Epidermal melanocyte (primary cell): ENCODE results near the gene DQX1.
"Not testable (repeated sequence)": the region's sequence is repeated elsewhere in the genome, so short reads cannot be mapped to it uniquely, and the experiment has no call there.

ENCODE experiments used
- DNase-seq: peaks from one replicate; pipeline ENCODE4 v3.0.0; 2011; ENCODE audit warnings: low spot score; ENCODE audit not compliant: insufficient read length

The DQX1 gene, protein sequence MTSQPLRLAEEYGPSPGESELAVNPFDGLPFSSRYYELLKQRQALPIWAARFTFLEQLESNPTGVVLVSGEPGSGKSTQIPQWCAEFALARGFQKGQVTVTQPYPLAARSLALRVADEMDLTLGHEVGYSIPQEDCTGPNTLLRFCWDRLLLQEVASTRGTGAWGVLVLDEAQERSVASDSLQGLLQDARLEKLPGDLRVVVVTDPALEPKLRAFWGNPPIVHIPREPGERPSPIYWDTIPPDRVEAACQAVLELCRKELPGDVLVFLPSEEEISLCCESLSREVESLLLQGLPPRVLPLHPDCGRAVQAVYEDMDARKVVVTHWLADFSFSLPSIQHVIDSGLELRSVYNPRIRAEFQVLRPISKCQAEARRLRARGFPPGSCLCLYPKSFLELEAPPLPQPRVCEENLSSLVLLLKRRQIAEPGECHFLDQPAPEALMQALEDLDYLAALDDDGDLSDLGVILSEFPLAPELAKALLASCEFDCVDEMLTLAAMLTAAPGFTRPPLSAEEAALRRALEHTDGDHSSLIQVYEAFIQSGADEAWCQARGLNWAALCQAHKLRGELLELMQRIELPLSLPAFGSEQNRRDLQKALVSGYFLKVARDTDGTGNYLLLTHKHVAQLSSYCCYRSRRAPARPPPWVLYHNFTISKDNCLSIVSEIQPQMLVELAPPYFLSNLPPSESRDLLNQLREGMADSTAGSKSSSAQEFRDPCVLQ

DNA sequence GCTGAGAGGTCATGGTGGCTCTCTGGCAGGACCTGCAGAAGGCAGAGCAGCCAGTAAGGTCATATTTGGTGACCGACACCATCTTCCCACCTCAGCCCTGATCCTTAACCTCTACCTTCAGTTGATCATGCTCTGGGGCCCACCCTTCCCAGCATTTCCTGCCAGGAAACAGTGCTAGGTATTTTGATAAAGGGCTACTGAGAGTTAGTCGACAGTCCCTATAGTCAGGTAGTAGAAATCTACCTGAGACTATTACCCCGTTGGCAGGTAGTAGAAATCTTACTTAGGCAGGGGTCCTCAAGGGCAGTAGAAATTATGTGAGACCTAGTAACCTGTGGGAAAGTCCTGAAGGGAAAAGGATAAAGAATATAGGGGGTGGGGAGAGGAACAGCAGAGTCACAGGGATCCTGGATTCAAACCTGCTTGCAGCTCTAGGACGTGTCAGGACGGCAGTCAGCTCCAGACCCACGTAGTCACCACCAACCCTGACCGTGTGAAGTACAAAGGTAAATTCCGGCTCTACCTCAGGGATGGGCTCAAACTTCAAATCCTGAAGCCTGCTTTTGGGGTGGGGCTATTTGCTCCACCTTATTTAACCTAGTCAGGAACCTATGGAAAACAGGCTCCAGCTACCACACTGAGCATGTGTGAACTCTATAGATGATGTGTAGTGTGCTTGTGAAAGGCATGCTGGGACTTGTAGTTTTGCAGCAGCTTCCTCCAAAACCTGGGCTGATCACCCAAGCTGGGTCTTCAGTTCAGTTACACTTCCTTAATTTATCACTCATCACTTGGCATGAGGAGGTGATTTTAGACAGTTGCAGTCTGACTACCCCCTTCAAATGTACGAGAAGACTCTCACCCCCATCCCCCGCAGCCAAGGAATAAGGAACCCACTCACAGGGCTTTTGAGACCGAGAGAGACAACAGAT, at the start of gene DQX1:
Gene DQX1 (minus strand): TSS at position 515 of the 932 bp plus-strand sequence. CDS start 502 bp downstream, at position 13.
- DNase-seq = no peak

DNA sequence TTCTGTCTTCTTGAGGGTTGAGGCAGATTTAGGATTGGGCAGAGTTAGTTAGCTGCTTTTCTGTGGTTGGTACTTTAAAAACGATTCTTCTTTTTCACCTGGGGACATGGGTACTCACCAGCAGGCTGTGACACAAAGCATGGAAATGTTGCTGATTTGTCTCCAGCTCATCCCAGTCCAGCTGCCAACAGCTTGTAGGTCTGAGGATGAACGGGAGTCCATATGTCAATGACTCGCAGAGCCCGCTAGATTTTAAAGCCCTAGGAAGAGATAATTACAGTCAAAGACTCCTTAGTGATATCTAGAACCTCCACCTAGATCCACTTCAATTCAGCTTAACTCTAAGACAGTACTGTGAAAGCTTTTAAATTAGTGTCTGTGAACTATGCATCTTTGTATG, 49.3 kb upstream of the DQX1 start:
- DNase-seq = no peak

DNA sequence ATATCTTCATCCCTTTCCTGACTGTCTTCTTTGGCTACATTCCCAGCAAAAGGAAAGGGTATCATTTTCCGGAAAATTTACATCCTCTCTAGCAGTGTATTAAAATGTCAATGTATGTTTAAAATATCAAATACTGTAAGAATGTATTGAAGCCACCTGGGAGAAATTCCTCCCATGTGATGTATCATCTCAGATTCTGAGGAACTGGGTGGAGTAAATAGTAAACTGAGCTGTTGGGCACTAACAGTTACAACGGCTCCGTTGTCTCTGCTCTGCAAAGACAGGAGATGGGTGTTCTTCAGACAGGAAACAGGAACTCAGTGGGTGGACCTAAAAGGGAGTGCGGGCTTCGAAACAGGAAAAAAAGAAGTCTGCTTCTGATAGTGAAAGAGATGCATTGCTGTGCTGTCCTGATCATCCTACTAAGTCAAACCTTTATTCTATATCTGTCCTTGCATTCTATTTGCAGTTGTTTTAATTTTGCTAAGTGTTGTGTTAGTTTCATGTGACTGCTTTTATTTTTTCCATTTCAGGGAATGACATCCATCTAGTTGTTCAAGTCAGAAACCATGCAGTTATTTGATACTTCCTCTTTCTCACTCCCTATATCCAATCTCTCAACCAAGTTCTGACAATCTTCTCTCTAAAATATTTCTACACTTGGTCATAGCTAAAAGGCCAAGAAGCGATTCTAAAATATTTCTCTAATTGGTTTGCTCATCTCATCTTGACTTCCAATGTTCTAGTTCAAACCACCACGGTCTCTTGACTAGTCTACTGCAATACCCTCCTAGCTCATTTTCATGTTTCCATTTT, 47.9 kb upstream of the DQX1 start:
- DNase-seq = peak; percentile 71

DNA sequence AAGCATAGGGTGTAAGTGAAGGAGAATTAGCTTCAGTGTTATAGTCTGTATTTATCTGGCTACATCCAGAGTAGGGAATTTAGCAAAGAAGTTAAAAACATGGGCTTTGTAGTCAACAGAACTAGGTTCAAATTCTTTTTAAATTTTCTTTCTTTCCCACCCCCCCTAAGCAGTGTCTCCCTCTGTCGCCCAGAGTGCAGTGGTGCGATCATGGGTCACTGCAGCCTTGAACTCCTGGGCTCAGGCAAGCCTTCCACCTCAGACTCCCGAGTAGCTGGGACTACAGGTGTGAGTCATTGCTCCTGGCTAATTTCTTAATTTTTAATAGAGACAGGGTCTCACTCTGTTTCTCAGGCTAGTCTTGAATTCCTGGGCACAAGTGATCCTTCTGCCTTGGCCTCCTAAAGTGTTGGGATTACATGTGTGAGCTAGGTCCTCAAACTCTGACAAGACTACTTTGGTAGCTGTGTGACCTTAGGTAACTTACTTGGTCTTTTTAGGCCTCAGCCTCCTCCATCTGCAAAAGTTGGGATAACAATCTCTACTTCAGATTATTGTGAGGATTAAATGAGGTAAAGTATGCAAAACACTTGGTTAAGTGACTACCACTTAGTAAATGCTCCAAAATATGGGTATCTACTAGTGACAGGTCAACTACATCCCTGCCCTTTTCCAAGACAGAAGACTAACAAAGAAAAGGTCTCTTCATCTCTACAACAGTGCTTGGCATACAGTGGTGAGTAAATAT, 46.3 kb upstream of the DQX1 start:
- no peak for DNase-seq

DNA sequence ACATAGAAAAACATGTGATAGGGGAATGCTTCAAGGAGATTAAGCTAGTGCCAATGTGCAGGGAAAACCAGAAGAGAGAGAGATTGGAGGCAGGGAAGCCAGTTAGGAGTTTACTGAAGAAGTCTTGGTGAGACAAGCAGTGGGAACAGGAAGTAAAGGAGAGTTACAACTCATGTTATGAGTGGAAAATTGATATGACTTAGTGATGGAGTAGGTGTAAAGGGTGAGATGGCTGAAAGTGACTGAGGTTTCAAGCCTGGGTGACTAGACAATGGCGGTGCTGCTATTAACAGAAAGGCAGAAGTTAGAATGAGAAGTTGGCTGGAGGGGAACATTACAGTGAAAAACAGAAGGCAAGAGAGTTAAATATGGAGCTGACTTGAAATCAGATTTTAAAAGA, 45.0 kb upstream of the DQX1 start:
- DNase-seq = no peak

DNA sequence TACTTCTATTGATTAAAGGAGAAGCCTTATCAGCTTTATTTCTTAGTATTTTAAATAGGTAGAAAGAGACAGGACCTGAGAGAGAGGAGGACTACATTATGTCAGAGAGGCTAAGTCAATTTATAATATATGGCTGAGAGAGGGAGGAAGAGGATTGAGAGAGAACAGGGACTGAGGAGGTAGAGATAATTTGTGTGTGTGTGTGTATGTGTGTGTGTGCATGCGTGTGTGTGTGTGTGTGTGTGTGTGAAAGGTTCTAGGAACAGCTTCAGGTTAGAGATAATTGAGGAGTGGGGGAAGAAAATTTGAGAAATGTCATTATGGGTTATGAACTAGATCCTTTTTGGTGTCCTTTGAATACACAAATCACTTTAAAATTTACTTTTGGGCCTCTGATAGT, 43.7 kb upstream of the DQX1 start:
- no peak for DNase-seq

DNA sequence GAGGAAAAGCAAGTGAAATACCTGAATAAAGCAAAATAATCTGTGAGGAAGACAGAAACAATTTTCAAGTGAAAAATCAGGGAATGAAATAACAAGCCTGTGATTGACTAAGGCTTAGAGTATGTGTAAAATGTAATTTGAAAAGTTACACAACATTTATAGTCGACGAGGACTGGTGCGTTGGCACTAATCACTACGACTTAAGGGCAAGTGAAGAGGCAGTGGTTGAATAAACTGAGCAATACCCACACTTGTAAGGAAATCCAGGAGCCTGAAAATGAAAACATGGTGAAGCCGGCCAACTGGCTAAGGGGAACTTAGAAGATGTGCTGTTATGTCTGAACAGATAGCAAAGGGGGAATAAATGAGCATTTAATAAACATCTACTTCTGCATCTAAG, 41.9 kb upstream of the DQX1 start:
- no peak for DNase-seq

DNA sequence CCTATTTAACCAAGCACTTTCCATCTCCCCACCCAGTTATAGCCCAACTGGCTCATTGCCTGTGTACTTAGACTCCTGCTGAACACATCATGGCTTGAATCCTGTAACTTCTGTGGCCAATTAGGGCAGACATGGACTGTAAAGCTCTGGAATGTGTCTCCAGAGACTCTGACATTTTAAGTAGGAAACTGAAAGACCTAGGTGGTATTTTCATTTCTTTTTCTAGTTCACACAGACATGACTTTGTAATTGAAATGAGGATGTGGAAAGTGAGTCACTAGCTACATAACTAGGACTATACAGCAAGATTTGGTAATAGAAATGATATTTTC, 40.7 kb upstream of the DQX1 start:
- DNase-seq = no peak

DNA sequence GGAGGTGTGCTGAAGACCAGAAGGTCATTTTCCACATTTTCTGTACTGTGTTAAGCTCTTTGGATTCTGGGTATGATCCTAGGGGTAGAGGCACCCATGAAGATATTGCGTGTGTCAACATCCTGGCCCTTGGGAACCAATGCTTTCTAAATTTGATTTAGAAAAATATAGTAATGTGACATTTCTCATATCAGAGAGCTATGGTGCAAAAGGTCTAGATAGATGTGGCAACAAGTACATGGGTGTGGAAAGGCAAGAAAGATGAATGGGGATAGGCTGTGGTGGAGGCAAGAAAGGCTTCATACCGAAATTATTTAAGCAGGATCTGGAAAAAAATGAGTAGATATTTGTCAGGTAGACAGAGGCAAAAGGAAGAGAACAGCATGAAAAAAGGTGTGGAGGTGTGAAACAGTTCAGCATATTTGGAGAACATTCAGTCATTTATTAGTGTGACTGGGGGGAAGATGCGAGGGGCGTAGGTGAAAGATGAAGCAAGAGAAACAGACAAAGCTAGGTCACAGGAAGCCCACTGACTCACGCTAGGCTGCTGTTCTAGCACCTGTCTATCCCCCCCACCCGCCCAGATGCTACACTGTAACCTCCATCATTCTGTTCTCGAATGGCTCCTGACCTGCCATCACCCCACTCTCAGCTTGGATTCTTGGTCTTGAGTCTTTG, 40.2 kb upstream of the DQX1 start:
- DNase-seq = no peak

DNA sequence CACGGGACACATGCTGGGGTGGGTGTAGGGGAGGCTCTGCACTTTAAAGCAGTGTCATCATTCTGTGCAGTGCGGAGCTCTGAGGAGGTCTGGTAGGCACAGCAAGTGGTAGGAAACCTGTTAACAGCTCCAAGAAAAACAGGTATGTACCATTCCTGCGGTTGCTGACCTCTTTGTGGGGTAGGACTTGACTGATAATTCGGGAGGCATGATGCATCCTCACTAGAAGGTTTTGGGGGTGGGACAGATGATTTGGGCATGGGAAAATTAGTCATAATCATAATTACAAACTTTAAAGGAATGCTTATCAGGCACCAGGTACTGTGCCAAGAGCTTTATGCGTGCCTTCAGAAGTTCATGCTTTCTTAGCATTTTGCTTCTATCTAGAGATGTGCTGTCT, 38.2 kb upstream of the DQX1 start:
- no peak for DNase-seq

DNA sequence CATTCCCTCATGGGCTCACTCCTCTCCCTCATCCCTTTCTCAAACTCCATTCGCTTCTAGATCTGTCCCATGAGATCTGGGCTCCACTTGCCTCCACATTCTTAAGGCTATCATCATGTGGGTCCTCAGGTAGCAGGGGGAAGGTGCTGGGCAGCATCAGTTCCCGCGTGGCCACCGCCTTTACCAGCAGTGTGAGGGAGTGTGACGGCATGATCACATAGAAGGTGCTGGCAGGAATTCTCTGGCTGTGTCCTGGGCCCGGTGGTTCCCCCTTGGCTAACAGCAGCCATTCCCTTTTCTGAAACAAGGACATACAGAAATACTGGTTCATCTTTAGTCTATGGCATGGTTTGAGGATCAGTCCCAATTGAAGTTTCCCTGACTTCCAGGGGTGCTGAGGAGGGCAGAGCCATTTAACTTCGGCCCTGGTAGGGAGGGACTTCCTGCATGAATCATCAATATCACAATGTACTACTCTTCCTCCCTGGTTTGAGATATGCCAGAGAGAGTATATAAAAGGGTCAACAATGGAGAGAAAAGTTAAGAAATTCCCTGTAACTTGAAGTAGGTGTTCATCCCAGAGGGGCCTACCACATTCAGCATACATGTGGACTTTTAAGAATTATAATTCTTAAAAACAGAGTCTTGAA, 36.2 kb upstream of the DQX1 start:
- DNase-seq = no peak

DNA sequence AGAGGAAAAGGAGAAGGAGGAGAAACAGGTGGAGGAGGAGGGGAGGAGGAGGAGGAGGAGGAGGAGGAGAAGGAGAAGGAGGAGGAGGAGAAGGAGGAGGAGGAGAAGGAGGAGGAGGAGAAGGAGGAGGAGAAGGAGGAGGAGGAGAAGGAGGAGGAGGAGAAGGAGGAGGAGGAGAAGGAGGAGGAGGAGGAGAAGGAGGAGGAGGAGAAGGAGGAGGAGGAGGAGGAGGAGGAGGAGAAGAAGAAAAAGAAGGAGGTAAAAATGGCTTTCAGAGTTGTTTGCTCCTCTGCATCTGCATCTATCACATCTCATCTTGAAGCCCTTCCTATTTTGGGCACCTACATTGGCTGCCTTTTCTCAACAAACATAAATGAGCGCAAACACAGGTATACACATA, 35.0 kb upstream of the DQX1 start:
- not testable (repeated sequence) for DNase-seq

DNA sequence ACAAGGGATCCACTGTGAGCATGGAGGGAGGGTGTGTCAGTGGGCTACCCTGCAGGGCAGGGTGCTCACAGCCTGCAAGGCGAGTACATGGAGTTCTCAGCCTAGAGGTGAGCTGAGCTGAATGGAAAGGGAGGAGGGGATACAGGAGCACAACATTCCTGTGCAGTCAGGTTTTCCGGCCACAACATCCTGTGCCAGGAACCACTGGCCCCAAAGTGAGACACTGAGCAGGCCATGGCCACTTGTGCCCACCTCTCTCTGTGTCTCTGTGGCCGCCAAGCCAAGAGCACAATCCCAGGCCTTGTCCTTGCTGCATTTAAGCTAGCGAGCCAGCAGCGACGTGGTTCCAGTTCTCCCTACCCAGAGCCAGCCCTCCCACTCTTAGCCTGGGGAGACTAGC, 34.6 kb upstream of the DQX1 start:
- DNase-seq = no peak

DNA sequence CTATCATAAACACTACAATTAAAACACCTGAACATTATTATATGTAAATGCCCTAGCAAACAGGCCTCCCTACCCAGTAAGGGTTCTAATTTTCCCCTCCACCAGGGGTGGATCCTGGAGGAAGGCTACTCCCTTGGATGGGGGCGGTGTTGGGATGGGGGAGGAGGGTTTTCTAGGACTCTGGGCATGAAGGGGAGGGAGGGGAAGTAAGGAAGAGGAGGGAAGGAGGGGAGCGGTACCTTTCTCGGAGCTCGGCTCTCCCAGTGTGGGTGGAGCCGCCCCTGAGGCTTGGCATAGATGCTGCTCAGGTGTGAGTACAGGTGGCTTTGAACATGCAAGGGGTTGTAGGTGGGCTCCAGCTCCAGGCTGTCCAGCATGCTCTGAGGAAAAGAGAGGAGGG, 33.9 kb upstream of the DQX1 start:
- no peak for DNase-seq

DNA sequence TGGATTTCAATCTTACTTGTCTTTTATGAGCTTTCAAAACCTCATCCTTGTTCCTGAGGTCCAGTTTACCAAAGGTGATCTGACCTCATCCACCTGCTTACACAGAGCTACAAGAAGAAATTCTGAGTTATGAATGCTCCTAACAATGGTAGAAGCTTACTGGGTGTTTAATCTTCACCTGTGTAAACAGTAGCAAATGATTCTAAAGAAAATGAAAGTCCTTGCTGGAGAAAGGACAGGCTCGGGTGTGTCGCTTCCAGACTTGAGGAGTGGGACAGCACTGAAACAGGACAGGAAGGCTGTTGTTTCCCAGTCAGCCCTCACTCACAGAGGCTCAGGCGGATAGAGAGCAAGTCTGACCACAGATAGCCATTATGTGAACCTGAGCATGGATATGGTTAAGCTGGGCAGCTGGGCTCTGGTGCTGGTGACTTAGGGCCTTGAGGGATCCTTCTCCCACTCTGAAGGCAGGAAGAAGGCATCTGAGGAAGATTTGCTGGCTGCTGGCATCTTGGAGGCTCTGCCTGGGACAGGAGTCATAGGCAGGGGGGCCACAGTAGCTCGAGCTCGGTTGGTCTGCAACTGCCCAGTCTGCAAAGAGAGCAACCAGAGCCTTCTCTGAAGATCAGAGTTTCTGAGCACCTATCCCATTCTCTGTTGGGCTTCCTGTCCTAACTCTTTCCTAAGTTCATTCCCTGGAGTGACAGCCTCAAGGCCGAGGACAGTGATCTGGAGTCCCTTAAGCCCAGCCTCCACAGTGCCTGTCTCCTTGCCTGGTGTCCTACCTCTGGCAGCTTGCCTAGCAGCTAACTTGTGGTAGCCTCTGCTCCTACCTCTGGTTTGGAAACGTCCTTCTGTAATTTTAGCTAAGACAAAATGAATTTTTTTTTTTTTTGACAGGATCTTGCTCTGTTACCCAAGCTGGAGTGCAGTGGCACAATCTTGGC, 32.5 kb upstream of the DQX1 start:
- no peak for DNase-seq

DNA sequence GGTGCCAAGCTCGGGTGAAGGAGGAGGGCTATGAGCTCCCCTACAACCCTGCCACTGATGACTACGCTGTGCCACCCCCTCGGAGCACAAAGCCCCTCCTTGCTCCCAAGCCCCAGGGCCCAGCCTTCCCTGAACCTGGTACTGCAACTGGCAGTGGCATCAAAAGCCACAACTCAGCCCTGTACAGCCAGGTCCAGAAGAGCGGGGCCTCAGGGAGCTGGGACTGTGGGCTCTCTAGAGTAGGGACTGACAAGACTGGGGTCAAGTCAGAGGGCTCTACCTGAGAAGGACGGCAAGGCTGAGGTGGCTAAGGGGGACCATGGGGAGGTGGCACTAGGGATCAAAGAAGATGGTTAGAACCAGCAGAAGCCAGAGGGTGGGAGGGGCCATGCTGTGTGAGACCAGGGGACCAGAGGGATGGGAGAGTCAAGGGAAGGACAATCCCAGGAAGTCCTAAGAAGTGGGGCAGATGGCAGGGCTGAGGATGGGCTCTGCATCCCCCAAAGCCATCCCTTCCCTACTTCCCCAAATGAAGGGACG, 30.9 kb upstream of the DQX1 start:
- DNase-seq = no peak

DNA sequence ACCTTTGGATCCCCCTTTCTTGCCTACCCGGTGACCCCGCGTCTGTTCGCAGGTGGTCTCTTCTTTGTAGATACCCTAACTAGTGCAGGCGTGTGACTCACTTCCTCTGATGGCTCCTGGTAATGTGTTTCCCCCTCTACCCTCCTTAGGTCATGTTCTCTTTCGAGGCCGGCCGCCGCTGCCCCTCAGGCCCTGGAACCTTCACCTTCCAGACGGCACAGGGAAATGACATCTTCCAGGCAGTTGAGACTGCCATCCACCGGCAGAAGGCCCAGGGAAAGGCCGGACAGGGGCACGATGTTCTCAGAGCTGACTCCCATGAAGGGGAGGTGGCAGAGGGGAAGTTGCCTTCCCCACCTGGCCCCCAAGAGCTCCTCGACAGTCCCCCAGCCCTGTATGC, 30.1 kb upstream of the DQX1 start:
- no peak for DNase-seq

DNA sequence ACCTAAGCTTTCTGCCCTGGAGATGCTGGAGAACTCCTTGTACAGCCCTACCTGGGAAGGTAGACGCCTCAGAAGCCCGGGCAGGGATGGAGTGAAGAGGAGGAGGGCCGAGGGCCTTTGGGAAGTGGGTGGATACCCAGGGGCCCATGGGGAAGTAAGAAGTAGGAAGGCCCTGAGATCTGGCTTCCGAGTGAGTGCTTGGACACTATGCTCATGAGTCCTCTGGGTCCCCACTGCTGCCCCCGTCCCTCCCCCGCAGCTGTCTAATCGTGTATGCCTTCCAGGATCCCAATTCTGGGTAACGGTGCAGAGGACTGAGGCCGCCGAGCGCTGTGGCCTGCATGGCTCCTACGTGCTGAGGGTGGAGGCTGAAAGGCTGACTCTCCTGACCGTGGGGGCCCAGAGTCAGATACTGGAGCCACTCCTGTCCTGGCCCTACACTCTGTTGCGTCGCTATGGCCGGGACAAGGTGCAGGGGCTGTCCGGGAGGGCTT, 29.6 kb upstream of the DQX1 start:
- DNase-seq = no peak
